Hepatocyte (in vitro differentiated cells): ENCODE data around the gene C11orf86. TPM values are rescaled to one million over a fixed set of nuclear protein-coding genes. Genes with fewer than 3 reads are reported as not detected.

Experiments
- DNase-seq: peaks from one replicate; pipeline ENCODE4 v3.0.0-alpha.2; 2016; ENCODE audit warnings: low spot score
- H2AFZ ChIP-seq: fragments of 200-600 bp; sonication (generic); 2 replicates; pipeline ENCODE4 v1.6.0; 2016; ENCODE audit warnings: antibody characterized with exemption, mild to moderate bottlenecking
- H3K27ac ChIP-seq: fragments of 200-600 bp; sonication (generic); 2 replicates; pipeline ENCODE4 v1.5.1; 2016; ENCODE audit warnings: mild to moderate bottlenecking
- H3K27me3 ChIP-seq: fragments of 200-600 bp; sonication (generic); 2 replicates; pipeline ENCODE4 v1.6.1; 2016
- H3K36me3 ChIP-seq: fragments of 200-600 bp; sonication (generic); replicated peaks from 2 replicates; pipeline ENCODE4 v1.5.1; 2016; ENCODE audit warnings: low read depth; ENCODE audit not compliant: insufficient read depth
- H3K4me1 ChIP-seq: fragments of 200-600 bp; sonication (generic); 2 replicates; pipeline ENCODE4 v1.5.1; 2016; ENCODE audit warnings: mild to moderate bottlenecking, moderate library complexity; ENCODE audit not compliant: insufficient read depth
- H3K4me2 ChIP-seq: fragments of 200-600 bp; sonication (generic); 2 replicates; pipeline ENCODE4 v1.6.0; 2016
- H3K4me3 ChIP-seq: fragments of 200-600 bp; sonication (generic); 2 replicates; pipeline ENCODE4 v1.5.1; 2016; ENCODE audit warnings: mild to moderate bottlenecking
- H3K79me2 ChIP-seq: fragments of 200-600 bp; sonication (generic); 2 replicates; pipeline ENCODE4 v1.6.0; 2017; ENCODE audit warnings: mild to moderate bottlenecking
- H3K9me2 ChIP-seq: fragments of 200-600 bp; sonication (generic); replicated peaks from 2 replicates; pipeline ENCODE4 v1.6.0; 2017; ENCODE audit warnings: mild to moderate bottlenecking; ENCODE audit not compliant: insufficient read depth
- H3K9me3 ChIP-seq: fragments of 200-600 bp; sonication (generic); 2 replicates; pipeline ENCODE4 v1.5.1; 2016; ENCODE audit warnings: low read depth, mild to moderate bottlenecking
- H4K20me1 ChIP-seq: fragments of 200-600 bp; sonication (generic); 2 replicates; pipeline ENCODE4 v1.6.0; 2016; ENCODE audit warnings: mild to moderate bottlenecking; ENCODE audit not compliant: insufficient read depth, poor library complexity, severe bottlenecking
- EZH2 ChIP-seq: fragments of 200-600 bp; sonication (generic); IDR thresholded peaks from 2 replicates; pipeline ENCODE4 v1.6.1; 2016; ENCODE audit warnings: antibody characterized with exemption, mild to moderate bottlenecking, borderline replicate concordance
- EZH2phosphoT487 ChIP-seq: fragments of 200-600 bp; sonication (generic); IDR thresholded peaks from one replicate; pipeline ENCODE4 v1.6.1; 2018; ENCODE audit warnings: antibody characterized with exemption, mild to moderate bottlenecking, low read depth, moderate library complexity; ENCODE audit not compliant: unreplicated experiment, severe bottlenecking
- WGBS: methylation state at CpG from one replicate; pipeline ENCODE4 v1.1.6; 2016; ENCODE audit warnings: low lambda C conversion rate; ENCODE audit errors: missing lambda C conversion rate; 5-methylcytosine and 5-hydroxymethylcytosine counted together
- microRNA-seq: library from miRNA; unstranded; fragments of <30 nt; microRNA quantifications from one replicate; pipeline ENCODE4, GENCODE V29; 2017
- polyA plus RNA-seq: library from polyadenylated mRNA; unstranded; fragments of >200 nt; fragmentation: Nextera tagmentation; extraction: Ambion mirVana; gene quantifications from 2 replicates; pipeline ENCODE4 v1.2.1, GENCODE V29; 2016
- small RNA-seq: library from RNA; depleted of rRNA; stranded (forward); fragments of <200 nt; gene quantifications from one replicate; pipeline ENCODE3, GENCODE V24; 2014
- total RNA-seq: library from RNA; depleted of rRNA; stranded (reverse); fragments of >200 nt; gene quantifications from 2 replicates; pipeline ENCODE4 v1.2.3, GENCODE V29; 2014
- TF ChIP-seq, protein P1 (sequence below): fragments of 200-600 bp; sonication (generic); IDR thresholded peaks from 2 replicates; pipeline ENCODE4 v1.5.1; 2016; ENCODE audit warnings: antibody characterized with exemption, mild to moderate bottlenecking; ENCODE audit not compliant: poor library complexity

Gene C11orf86
- total and polyA plus RNA-seq, 2 experiments from 2014 or later: 1.5 to 2.6 TPM

DNA sequence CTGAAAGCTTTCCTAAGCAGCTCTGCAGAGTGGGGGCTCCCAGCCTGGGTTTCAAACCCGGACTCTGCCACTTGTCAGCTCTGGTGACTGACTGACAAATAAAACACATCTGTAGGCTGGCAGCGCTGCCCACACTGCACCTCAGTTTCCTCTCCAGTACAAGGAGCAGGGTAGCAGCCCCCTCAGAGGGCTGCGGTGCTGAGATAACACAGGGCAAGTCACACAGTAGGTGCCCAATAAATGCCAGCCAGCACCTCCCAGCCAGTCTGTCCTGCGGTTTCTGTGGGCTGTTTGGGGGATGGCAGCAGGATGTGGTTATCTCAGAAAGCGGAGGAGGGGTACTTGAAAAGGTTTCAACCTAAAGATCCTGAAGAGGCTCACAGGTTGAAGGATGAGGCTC, 49.3 kb downstream of the C11orf86 start:
- Histone ChIP-seq H3K27me3 (peaks cover 33% of the 10 kb centered on the region), H4K20me1 (no peaks in the 10 kb centered on the region), H3K4me2 (no peak overlapping the region), H3K79me2 (no peaks in the 10 kb centered on the region), H3K4me3 (no peak overlapping the region), H3K27ac (no peak overlapping the region), H3K36me3 (no peaks in the 10 kb centered on the region), H3K9me2 (no peaks in the 10 kb centered on the region), H3K9me3 (no peaks in the 10 kb centered on the region), H3K4me1 (peaks cover 3% of the 10 kb centered on the region), H2AFZ (no peak overlapping the region)
- TF ChIP-seq EZH2phosphoT487: no peak
- TF ChIP-seq, protein P1, sequence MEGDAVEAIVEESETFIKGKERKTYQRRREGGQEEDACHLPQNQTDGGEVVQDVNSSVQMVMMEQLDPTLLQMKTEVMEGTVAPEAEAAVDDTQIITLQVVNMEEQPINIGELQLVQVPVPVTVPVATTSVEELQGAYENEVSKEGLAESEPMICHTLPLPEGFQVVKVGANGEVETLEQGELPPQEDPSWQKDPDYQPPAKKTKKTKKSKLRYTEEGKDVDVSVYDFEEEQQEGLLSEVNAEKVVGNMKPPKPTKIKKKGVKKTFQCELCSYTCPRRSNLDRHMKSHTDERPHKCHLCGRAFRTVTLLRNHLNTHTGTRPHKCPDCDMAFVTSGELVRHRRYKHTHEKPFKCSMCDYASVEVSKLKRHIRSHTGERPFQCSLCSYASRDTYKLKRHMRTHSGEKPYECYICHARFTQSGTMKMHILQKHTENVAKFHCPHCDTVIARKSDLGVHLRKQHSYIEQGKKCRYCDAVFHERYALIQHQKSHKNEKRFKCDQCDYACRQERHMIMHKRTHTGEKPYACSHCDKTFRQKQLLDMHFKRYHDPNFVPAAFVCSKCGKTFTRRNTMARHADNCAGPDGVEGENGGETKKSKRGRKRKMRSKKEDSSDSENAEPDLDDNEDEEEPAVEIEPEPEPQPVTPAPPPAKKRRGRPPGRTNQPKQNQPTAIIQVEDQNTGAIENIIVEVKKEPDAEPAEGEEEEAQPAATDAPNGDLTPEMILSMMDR: no peak
- TF ChIP-seq EZH2: no peak
- 85% methylated on average over 5 of the region's 5 CpGs for WGBS
- no peak for DNase-seq

DNA sequence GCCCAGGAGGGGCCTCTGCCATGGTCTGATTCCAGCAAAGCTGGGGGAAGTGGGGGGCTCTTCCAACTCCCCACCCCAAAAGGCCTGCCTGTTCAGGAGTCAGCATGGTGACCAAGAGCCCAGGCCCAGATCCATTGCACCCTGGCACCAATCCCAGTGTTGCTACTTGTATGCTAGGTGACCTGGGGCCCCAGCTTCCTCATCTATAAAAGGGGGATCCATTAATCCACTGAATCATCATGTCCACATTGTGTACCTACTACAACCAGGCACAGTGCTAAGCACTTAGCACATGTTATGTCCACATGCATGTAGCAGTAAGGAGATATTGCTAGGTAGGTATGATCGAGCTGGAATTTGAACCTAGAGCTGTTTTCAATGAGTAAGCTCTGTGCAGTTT, 49.9 kb downstream of the C11orf86 start:
- 81% methylated on average over 1 of the region's 1 CpG for WGBS
- H3K4me3 ChIP-seq: no peak overlapping the region
- H4K20me1 ChIP-seq: no peaks in the 10 kb centered on the region
- H3K79me2 ChIP-seq: no peaks in the 10 kb centered on the region
- no peak for DNase-seq
- H3K9me3 ChIP-seq: no peaks in the 10 kb centered on the region
- peaks cover 33% of the 10 kb centered on the region for H3K27me3 ChIP-seq
- H3K9me2 ChIP-seq: no peaks in the 10 kb centered on the region
- H3K4me2 ChIP-seq: no peak overlapping the region
- TF ChIP-seq, protein P1: no peak
- TF ChIP-seq EZH2phosphoT487 (no peak), EZH2 (no peak)
- no peaks in the 10 kb centered on the region for H3K36me3 ChIP-seq
- H3K27ac ChIP-seq: no peak overlapping the region
- H2AFZ ChIP-seq: no peak overlapping the region
- H3K4me1 ChIP-seq: peaks cover 3% of the 10 kb centered on the region

DNA sequence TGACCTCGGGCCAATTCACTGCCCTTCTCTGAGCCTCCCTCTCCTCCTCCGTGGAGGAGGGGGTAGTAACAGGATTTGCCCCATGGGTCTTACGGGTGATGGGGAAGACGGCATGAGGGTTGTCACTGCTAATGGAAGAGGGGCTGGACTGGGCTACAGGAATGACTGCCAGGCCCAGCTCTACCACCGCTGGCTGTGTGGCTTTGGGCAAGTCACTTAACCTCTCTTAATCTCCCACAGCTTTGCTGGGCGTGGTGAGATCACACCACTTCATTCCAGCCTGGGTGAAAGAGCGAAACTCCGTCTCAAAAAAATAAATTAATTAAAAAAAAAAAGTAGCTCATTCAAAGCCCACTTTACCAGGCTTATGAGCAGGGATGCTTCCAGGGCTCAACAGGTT, 50.6 kb downstream of the C11orf86 start:
- Histone ChIP-seq H3K27ac (no peak overlapping the region), H3K4me1 (peaks cover 3% of the 10 kb centered on the region), H3K79me2 (no peaks in the 10 kb centered on the region), H2AFZ (no peak overlapping the region), H3K36me3 (no peaks in the 10 kb centered on the region), H3K27me3 (peaks cover 33% of the 10 kb centered on the region), H4K20me1 (no peaks in the 10 kb centered on the region), H3K9me3 (no peaks in the 10 kb centered on the region), H3K4me3 (no peak overlapping the region), H3K9me2 (no peaks in the 10 kb centered on the region), H3K4me2 (no peak overlapping the region)
- TF ChIP-seq, protein P1: no peak
- no peak for TF ChIP-seq EZH2
- TF ChIP-seq EZH2phosphoT487: no peak
- DNase-seq: no peak
- WGBS: 87% methylated on average over 8 of the region's 8 CpGs

Small RNA genes lying within 50 kb of the gene (microRNA-seq; reads per million reads assigned to microRNA genes)
- not detected for gene MIR3163

Small RNA genes lying within 50 kb of the gene (small RNA-seq; reads per million reads assigned to genes)
- gene MIR3163: 0.09 reads per million

Other genes starting within 250 kb of the C11orf86 start
- gene SPTBN2, start 246.1 kb upstream of the C11orf86 start, total RNA-seq: 115 and 152 TPM in 2 replicates
- gene SPTBN2, start 246.1 kb upstream of the C11orf86 start, polyA plus RNA-seq: 177 and 183 TPM in 2 replicates
- gene RCE1, start 131.9 kb upstream of the C11orf86 start, total RNA-seq: 19.8 and 27.0 TPM in 2 replicates
- 41.4 and 42.2 TPM in 2 replicates for gene RCE1, start 131.9 kb upstream of the C11orf86 start, polyA plus RNA-seq
- 12.5 and 15.8 TPM in 2 replicates for gene LRFN4, start 118.2 kb upstream of the C11orf86 start, total RNA-seq
- gene LRFN4, start 118.2 kb upstream of the C11orf86 start, polyA plus RNA-seq: 14.3 and 30.2 TPM in 2 replicates
- 39.7 and 47.4 TPM in 2 replicates for gene PC, start 16.9 kb upstream of the C11orf86 start, total RNA-seq
- 57.9 and 78.1 TPM in 2 replicates for gene PC, start 16.9 kb upstream of the C11orf86 start, polyA plus RNA-seq
- 0.08 and 0.27 TPM in 2 replicates for gene SYT12, start 47.8 kb downstream of the C11orf86 start, total RNA-seq
- 0.50 and 1.8 TPM in 2 replicates for gene SYT12, start 47.8 kb downstream of the C11orf86 start, polyA plus RNA-seq
- gene RHOD, start 81.5 kb downstream of the C11orf86 start, total RNA-seq: 43.3 and 47.0 TPM in 2 replicates
- 55.5 and 77.6 TPM in 2 replicates for gene RHOD, start 81.5 kb downstream of the C11orf86 start, polyA plus RNA-seq
- gene KDM2A, start 144.0 kb downstream of the C11orf86 start, total RNA-seq: 41.3 and 51.2 TPM in 2 replicates
- gene KDM2A, start 144.0 kb downstream of the C11orf86 start, polyA plus RNA-seq: 18.7 and 19.7 TPM in 2 replicates